ENCODE data around the gene KRT2. TPM values are rescaled to one million over a fixed set of nuclear protein-coding genes. Genes with fewer than 3 reads are reported as not detected.

The KRT2 gene
- total RNA-seq, 1 donor from 2014 or later = not detected

- Histone ChIP-seq H3K27me3 (ENCODE audit: control insufficient read depth, insufficient read depth, low read length) (peaks cover 15% of the 10 kb centered on the region), H3K36me3 (ENCODE audit: control insufficient read depth, insufficient read depth, low read length) (no peaks in the 10 kb centered on the region), H3K4me3 (ENCODE audit: low read depth, low read length) (no peak within 1 kb of the TSS)
- FAIRE-seq (no peak), DNase-seq (ENCODE audit: low read depth) (no peak)
- TF ChIP-seq, protein P1, sequence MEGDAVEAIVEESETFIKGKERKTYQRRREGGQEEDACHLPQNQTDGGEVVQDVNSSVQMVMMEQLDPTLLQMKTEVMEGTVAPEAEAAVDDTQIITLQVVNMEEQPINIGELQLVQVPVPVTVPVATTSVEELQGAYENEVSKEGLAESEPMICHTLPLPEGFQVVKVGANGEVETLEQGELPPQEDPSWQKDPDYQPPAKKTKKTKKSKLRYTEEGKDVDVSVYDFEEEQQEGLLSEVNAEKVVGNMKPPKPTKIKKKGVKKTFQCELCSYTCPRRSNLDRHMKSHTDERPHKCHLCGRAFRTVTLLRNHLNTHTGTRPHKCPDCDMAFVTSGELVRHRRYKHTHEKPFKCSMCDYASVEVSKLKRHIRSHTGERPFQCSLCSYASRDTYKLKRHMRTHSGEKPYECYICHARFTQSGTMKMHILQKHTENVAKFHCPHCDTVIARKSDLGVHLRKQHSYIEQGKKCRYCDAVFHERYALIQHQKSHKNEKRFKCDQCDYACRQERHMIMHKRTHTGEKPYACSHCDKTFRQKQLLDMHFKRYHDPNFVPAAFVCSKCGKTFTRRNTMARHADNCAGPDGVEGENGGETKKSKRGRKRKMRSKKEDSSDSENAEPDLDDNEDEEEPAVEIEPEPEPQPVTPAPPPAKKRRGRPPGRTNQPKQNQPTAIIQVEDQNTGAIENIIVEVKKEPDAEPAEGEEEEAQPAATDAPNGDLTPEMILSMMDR (IDR thresholded peaks at IDR 0.05; ENCODE audit: insufficient read depth, low read length, severe bottlenecking) = no peak
Observed at GRCh38 chr12:52680363-52680762, 28.4 kb upstream of the KRT2 start, which contains the start of gene KRT1. TSS of gene KRT1 (minus strand) at chr12:52680407. CDS start at chr12:52680348, 59 bp downstream.

DNA sequence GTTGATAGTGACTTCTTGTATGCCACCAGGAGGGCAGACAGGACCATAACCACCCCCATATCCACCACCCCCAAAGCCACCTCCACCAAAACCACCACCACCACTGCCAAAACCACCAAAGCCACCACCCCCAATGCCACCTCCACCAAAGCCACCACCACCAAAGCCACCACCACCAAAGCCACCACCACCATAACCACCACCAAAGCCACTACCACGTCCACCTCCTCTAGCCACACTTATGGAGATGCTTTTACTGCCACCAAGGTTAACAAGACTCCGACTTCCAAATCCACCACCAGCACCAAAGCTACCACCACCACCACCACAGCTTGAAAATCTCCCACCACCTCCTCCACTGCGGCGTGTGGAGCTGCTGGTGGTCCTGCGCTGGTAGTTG lies 27.9 kb upstream of the KRT2 start:
- FAIRE-seq (no peak), DNase-seq (ENCODE audit: low read depth) (no peak)
- H3K4me3 ChIP-seq (ENCODE audit: low read depth, low read length) = no peak overlapping the region
- H3K36me3 ChIP-seq (ENCODE audit: control insufficient read depth, insufficient read depth, low read length) = no peaks in the 10 kb centered on the region
- TF ChIP-seq, protein P1 (IDR thresholded peaks at IDR 0.05; ENCODE audit: insufficient read depth, low read length, severe bottlenecking) = no peak
- H3K27me3 ChIP-seq (ENCODE audit: control insufficient read depth, insufficient read depth, low read length) = peaks cover 14% of the 10 kb centered on the region

DNA sequence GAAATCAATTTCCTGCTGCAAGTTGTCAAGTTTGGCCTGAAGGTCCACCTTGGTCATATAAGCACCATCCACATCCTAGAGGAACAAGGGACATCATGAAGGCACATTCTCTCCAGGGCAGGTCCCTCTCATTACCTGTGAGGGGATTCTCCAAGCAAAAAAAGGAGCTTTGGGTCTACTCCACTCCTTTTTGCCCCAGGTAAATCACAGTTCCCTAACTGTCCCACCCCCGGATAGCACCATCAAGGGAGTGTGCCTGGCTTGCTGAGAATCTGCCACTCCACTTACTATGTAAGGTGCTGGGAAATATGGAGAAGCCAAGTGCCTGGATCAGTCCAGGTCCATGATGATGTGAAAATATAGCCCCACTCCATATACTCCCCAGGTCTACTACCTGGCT lies 25.7 kb upstream of the KRT2 start:
- no peak overlapping the region for H3K4me3 ChIP-seq (ENCODE audit: low read depth, low read length)
- TF ChIP-seq, protein P1 (IDR thresholded peaks at IDR 0.05; ENCODE audit: insufficient read depth, low read length, severe bottlenecking) = no peak
- no peak for FAIRE-seq

GRCh38 chr12:52677126-52677525 lies 25.1 kb upstream of the KRT2 start:
- H3K27me3 ChIP-seq (ENCODE audit: control insufficient read depth, insufficient read depth, low read length) = peaks cover 7% of the 10 kb centered on the region
- H3K36me3 ChIP-seq (ENCODE audit: control insufficient read depth, insufficient read depth, low read length) = no peaks in the 10 kb centered on the region
- DNase-seq (ENCODE audit: low read depth) (no peak), FAIRE-seq (no peak)
- no peak overlapping the region for H3K4me3 ChIP-seq (ENCODE audit: low read depth, low read length)
- TF ChIP-seq, protein P1 (IDR thresholded peaks at IDR 0.05; ENCODE audit: insufficient read depth, low read length, severe bottlenecking) = no peak

More for the DNA sequence above, 25.7 kb upstream of the KRT2 start:
- peaks cover 7% of the 10 kb centered on the region for H3K27me3 ChIP-seq (ENCODE audit: control insufficient read depth, insufficient read depth, low read length)
- H3K36me3 ChIP-seq (ENCODE audit: control insufficient read depth, insufficient read depth, low read length) = no peaks in the 10 kb centered on the region
- DNase-seq (ENCODE audit: low read depth) = no peak

GRCh38 chr12:52676163-52676562 lies 24.2 kb upstream of the KRT2 start:
- FAIRE-seq = no peak

More at GRCh38 chr12:52676163-52676562, 24.2 kb upstream of the KRT2 start:
- TF ChIP-seq, protein P1 (IDR thresholded peaks at IDR 0.05; ENCODE audit: insufficient read depth, low read length, severe bottlenecking) = no peak
- peaks cover 7% of the 10 kb centered on the region for H3K27me3 ChIP-seq (ENCODE audit: control insufficient read depth, insufficient read depth, low read length)
- no peak for DNase-seq (ENCODE audit: low read depth)
- no peaks in the 10 kb centered on the region for H3K36me3 ChIP-seq (ENCODE audit: control insufficient read depth, insufficient read depth, low read length)
- H3K4me3 ChIP-seq (ENCODE audit: low read depth, low read length) = no peak overlapping the region

All from bronchial epithelial cell (primary cell).